Measurements from ENCODE around the gene GJC2. TPM values are rescaled to one million over a fixed set of nuclear protein-coding genes. Genes with fewer than 3 reads are reported as not detected.

GJC2 gene
- polyA plus RNA-seq, 1 of the 3 experiments (the other 2 are of a cell fraction), result 0.92 TPM

DNA sequence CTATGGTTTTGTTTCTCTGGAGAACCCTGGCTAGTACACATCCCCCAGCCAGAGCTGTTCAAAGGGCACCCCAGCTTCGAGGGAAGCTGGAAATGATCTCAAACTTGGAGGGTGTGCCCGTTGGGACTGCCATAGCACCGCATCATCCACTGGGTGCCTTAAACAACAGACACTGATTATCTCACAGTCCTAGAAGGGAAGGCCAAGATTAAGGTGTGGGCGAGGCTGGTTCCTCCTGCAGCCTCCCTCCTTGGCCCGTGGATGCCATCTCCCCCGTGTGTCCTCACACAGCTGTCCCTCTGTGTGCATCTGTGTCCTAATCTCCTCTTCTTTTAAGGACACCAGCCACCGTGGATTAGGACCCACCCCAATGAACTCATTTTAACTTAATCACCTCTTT lies 11.6 kb downstream of the GJC2 start (continued):
- TF ChIP-seq, protein P1, sequence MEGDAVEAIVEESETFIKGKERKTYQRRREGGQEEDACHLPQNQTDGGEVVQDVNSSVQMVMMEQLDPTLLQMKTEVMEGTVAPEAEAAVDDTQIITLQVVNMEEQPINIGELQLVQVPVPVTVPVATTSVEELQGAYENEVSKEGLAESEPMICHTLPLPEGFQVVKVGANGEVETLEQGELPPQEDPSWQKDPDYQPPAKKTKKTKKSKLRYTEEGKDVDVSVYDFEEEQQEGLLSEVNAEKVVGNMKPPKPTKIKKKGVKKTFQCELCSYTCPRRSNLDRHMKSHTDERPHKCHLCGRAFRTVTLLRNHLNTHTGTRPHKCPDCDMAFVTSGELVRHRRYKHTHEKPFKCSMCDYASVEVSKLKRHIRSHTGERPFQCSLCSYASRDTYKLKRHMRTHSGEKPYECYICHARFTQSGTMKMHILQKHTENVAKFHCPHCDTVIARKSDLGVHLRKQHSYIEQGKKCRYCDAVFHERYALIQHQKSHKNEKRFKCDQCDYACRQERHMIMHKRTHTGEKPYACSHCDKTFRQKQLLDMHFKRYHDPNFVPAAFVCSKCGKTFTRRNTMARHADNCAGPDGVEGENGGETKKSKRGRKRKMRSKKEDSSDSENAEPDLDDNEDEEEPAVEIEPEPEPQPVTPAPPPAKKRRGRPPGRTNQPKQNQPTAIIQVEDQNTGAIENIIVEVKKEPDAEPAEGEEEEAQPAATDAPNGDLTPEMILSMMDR (IDR thresholded peaks at IDR 0.05), result no peak
- TF ChIP-seq, protein P2, sequence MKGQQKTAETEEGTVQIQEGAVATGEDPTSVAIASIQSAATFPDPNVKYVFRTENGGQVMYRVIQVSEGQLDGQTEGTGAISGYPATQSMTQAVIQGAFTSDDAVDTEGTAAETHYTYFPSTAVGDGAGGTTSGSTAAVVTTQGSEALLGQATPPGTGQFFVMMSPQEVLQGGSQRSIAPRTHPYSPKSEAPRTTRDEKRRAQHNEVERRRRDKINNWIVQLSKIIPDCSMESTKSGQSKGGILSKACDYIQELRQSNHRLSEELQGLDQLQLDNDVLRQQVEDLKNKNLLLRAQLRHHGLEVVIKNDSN (IDR thresholded peaks at IDR 0.05; ENCODE audit: borderline replicate concordance, low read depth), result no peak
- TF ChIP-seq RCOR1 (IDR thresholded peaks at IDR 0.05; ENCODE audit: low read length), result no peak
- TF ChIP-seq FOSL2 (IDR thresholded peaks at IDR 0.05; ENCODE audit: borderline replicate concordance, low read depth), result no peak
- no peak for TF ChIP-seq MEF2A (IDR thresholded peaks at IDR 0.05; ENCODE audit: borderline replicate concordance, low read depth)

DNA sequence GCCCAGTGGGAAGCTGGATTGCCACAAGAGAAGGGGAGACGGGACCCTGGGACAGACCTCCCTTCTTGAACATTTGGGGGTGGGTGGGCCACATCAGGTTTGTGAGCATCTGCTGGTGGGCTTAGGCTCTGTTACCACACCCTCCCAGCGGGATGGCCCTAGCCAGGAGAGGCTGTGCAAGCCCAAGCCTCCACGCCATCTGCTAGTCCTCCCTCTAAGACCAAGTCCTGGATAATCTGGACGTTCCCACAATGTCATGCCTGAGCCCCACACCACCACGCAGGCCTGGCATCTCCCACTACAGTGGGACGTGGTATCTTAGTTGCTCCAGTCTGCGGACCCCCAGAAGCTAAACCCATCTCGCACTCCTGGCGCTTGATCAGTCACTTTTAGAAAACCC lies 12.1 kb downstream of the GJC2 start:
- Histone ChIP-seq H2AFZ (ENCODE audit: low read depth) (no peak overlapping the region), H3K36me3 (replicated peaks in 1 of 2; ENCODE audit: control insufficient read depth in 1 of 2, insufficient read depth in 2 of 2, low read length in 1 of 2) (no peaks in the 10 kb centered on the region), H3K4me1 (ENCODE audit: control insufficient read depth in 1 of 2, insufficient read depth in 2 of 2, low read depth in 1 of 2, low read length in 1 of 2) (peaks cover 10 to 25% of the 10 kb centered on the region in 2 experiments; a peak in 3 of 4 replicates), H3K9me3 (no peaks in the 10 kb centered on the region), H3K27ac (ENCODE audit: low read depth in 2 of 2, low read length in 1 of 2) (no peak overlapping the region), H3F3A (replicated peaks; ENCODE audit: insufficient read depth) (no peaks in the 10 kb centered on the region), H3K79me2 (ENCODE audit: insufficient read depth) (peaks cover 7% of the 10 kb centered on the region), H3K4me2 (no peak overlapping the region), H4K20me1 (ENCODE audit: insufficient read depth) (no peaks in the 10 kb centered on the region), H3K9ac (no peak overlapping the region), H3K4me3 (ENCODE audit: low read depth in 2 of 2, low read length in 1 of 2) (no peak overlapping the region), H3K27me3 (ENCODE audit: insufficient read depth) (no peaks in the 10 kb centered on the region), H3K9me2 (no peaks in the 10 kb centered on the region)
- POLR2A ChIA-PET, result interaction anchor here (0.6 kb wide), 1 partner anchor 9 kb away, joined by 3 read pairs; no protein-coding TSS in a partner anchor
- no peak for DNase-seq
- 78% methylated on average over 7 of the region's 9 CpGs for WGBS (ENCODE audit: low lambda C conversion rate)
- CTCF ChIA-PET, result no interaction called here
- TF ChIP-seq, protein P3, sequence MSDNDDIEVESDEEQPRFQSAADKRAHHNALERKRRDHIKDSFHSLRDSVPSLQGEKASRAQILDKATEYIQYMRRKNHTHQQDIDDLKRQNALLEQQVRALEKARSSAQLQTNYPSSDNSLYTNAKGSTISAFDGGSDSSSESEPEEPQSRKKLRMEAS (IDR thresholded peaks at IDR 0.05; ENCODE audit: low read depth), result no peak
- TF ChIP-seq SMC3 (IDR thresholded peaks at IDR 0.05; ENCODE audit: low read depth, low read length), result no peak
- no peak for TF ChIP-seq GABPA (IDR thresholded peaks at IDR 0.05; ENCODE audit: low read depth)
- TF ChIP-seq, protein P4, sequence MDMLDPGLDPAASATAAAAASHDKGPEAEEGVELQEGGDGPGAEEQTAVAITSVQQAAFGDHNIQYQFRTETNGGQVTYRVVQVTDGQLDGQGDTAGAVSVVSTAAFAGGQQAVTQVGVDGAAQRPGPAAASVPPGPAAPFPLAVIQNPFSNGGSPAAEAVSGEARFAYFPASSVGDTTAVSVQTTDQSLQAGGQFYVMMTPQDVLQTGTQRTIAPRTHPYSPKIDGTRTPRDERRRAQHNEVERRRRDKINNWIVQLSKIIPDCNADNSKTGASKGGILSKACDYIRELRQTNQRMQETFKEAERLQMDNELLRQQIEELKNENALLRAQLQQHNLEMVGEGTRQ (IDR thresholded peaks at IDR 0.05; ENCODE audit: borderline replicate concordance, low read depth, low read length), result no peak
- no peak for TF ChIP-seq MXI1 (IDR thresholded peaks at IDR 0.05; ENCODE audit: low read depth, low read length)
- no peak for TF ChIP-seq EP300 (IDR thresholded peaks at IDR 0.05; ENCODE audit: borderline replicate concordance in 1 of 2, low read depth in 1 of 2, low read length in 1 of 2)
- no peak for TF ChIP-seq RCOR1 (IDR thresholded peaks at IDR 0.05; ENCODE audit: low read length)
- TF ChIP-seq FOSL2 (IDR thresholded peaks at IDR 0.05; ENCODE audit: borderline replicate concordance, low read depth), result no peak
- TF ChIP-seq EZH2phosphoT487 (IDR thresholded peaks at IDR 0.05; ENCODE audit: borderline replicate concordance, low read depth), result no peak
- no peak for TF ChIP-seq MEF2A (IDR thresholded peaks at IDR 0.05; ENCODE audit: borderline replicate concordance, low read depth)
- TF ChIP-seq, protein P5, sequence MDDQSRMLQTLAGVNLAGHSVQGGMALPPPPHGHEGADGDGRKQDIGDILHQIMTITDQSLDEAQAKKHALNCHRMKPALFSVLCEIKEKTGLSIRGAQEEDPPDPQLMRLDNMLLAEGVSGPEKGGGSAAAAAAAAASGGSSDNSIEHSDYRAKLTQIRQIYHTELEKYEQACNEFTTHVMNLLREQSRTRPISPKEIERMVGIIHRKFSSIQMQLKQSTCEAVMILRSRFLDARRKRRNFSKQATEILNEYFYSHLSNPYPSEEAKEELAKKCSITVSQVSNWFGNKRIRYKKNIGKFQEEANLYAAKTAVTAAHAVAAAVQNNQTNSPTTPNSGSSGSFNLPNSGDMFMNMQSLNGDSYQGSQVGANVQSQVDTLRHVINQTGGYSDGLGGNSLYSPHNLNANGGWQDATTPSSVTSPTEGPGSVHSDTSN (IDR thresholded peaks at IDR 0.05), result no peak
- TF ChIP-seq FOXJ3 (CRISPR knock-in tag; IDR thresholded peaks at IDR 0.05), result no peak
- no peak for TF ChIP-seq NRF1 (IDR thresholded peaks at IDR 0.05; ENCODE audit: low read depth, low read length)
- no peak for TF ChIP-seq YY1 (IDR thresholded peaks at IDR 0.05; ENCODE audit: low read depth)
- no peak for TF ChIP-seq SIN3A (IDR thresholded peaks at IDR 0.05; ENCODE audit: borderline replicate concordance, low read depth, low read length)
- no peak for TF ChIP-seq NFIC (IDR thresholded peaks at IDR 0.05; ENCODE audit: borderline replicate concordance)
